Chondrocyte (in vitro differentiated cells): ENCODE measurements around the gene TFDP1. TPM values are rescaled to one million over a fixed set of nuclear protein-coding genes. Genes with fewer than 3 reads are reported as not detected.
"Not testable (repeated sequence)": the region's sequence is repeated elsewhere in the genome, so short reads cannot be mapped to it uniquely, and the experiment has no call there.

Experiments used
- DNase-seq: peaks from one replicate; pipeline ENCODE4 v3.0.0; 2021; ENCODE audit warnings: mixed read lengths, low spot score
- H3K27ac Mint-ChIP-seq: one replicate; pipeline ENCODE4 v1.8.0; 2021; ENCODE audit warnings: mild to moderate bottlenecking, moderate library complexity, mixed read lengths; ENCODE audit not compliant: unreplicated experiment
- H3K27me3 Mint-ChIP-seq: 2 replicates; pipeline ENCODE4 v1.8.0; 2021; ENCODE audit warnings: low read depth, mixed read lengths
- H3K36me3 Mint-ChIP-seq: 2 replicates; pipeline ENCODE4 v1.8.0; 2021; ENCODE audit warnings: low read depth, mixed read lengths
- H3K4me1 Mint-ChIP-seq: 2 replicates; pipeline ENCODE4 v1.8.0; 2021; ENCODE audit warnings: low read depth, mild to moderate bottlenecking, mixed read lengths
- H3K4me3 Mint-ChIP-seq: one replicate; pipeline ENCODE4 v1.8.0; 2021; ENCODE audit warnings: mild to moderate bottlenecking, moderate library complexity, mixed read lengths; ENCODE audit not compliant: unreplicated experiment
- H3K9me3 Mint-ChIP-seq: 2 replicates; pipeline ENCODE4 v1.8.0; 2021; ENCODE audit warnings: low read depth, mixed read lengths
- CTCF ChIP-seq: fragments of 200-600 bp; sonication (generic); IDR thresholded peaks from 2 replicates; pipeline ENCODE4 v1.5.0; 2021; ENCODE audit warnings: antibody characterized with exemption, mild to moderate bottlenecking, moderate library complexity
- total RNA-seq: library from RNA; stranded (reverse); gene quantifications from 3 replicates; pipeline ENCODE4 v1.2.1, GENCODE V29; 2021

Gene TFDP1
- total RNA-seq, 1 donor from 2014 or later = 54.3 TPM

GRCh38 chr13:113623491-113624234, 39.1 kb downstream of the TFDP1 start:
- Mint-ChIP-seq H3K4me3 (no peak overlapping the region), H3K27me3 (no peaks in the 10 kb centered on the region), H3K36me3 (peaks cover 21% of the 10 kb centered on the region), H3K4me1 (peaks cover 14% of the 10 kb centered on the region), H3K9me3 (no peaks in the 10 kb centered on the region), H3K27ac (no peak overlapping the region)
- peak; percentile 83 for DNase-seq
- no peak for TF ChIP-seq CTCF

- peaks cover 14% of the 10 kb centered on the region for H3K4me1 Mint-ChIP-seq
- H3K4me3 Mint-ChIP-seq = no peak overlapping the region
- H3K27ac Mint-ChIP-seq = no peak overlapping the region
- no peaks in the 10 kb centered on the region for H3K27me3 Mint-ChIP-seq
- peaks cover 20% of the 10 kb centered on the region for H3K36me3 Mint-ChIP-seq
- no peak for DNase-seq
- no peak for TF ChIP-seq CTCF
- no peaks in the 10 kb centered on the region for H3K9me3 Mint-ChIP-seq
Measured at GRCh38 chr13:113624235-113624587, 39.7 kb downstream of the TFDP1 start.

GRCh38 chr13:113624640-113625304, 40.2 kb downstream of the TFDP1 start:
- Mint-ChIP-seq H3K27ac (peak overlapping the region; percentile 17), H3K36me3 (peaks cover 22% of the 10 kb centered on the region), H3K4me1 (peaks cover 14% of the 10 kb centered on the region)
- H3K4me3 Mint-ChIP-seq, H3K9me3 Mint-ChIP-seq, H3K27me3 Mint-ChIP-seq, DNase-seq: not testable (repeated sequence)

- peak; percentile 39 for DNase-seq
- H3K9me3 Mint-ChIP-seq = no peaks in the 10 kb centered on the region
- peaks cover 23% of the 10 kb centered on the region for H3K36me3 Mint-ChIP-seq
- H3K27ac Mint-ChIP-seq = peak overlapping the region; percentile 92
- H3K4me3 Mint-ChIP-seq = no peak overlapping the region
- H3K27me3 Mint-ChIP-seq = no peaks in the 10 kb centered on the region
- peaks cover 14% of the 10 kb centered on the region for H3K4me1 Mint-ChIP-seq
- TF ChIP-seq CTCF = no peak
Measured at GRCh38 chr13:113625965-113626721, 41.6 kb downstream of the TFDP1 start.

- peaks cover 31% of the 10 kb centered on the region for H3K36me3 Mint-ChIP-seq
- no peak overlapping the region for H3K4me3 Mint-ChIP-seq
- no peaks in the 10 kb centered on the region for H3K27me3 Mint-ChIP-seq
- peaks cover 14% of the 10 kb centered on the region for H3K4me1 Mint-ChIP-seq
- DNase-seq = peak; percentile 72
- H3K27ac Mint-ChIP-seq = no peak overlapping the region
- no peaks in the 10 kb centered on the region for H3K9me3 Mint-ChIP-seq
- TF ChIP-seq CTCF = no peak
Measured at GRCh38 chr13:113627136-113627535, 42.6 kb downstream of the TFDP1 start.
